ENCODE measurements around the gene SGTB. TPM values are rescaled to one million over a fixed set of nuclear protein-coding genes. Genes with fewer than 3 reads are reported as not detected.
A peak's percentile ranks its signal among the peaks of the same experiment; 100 is the strongest.

SGTB gene
- total RNA-seq = 10 to 100 TPM in 2 of 9 donors, 1 to 10 TPM in 7; 2.9 to 14.4 (median 7.1) TPM
- polyA plus RNA-seq = 1 to 10 TPM; 1.8 to 2.4 TPM
- long read RNA-seq, donor 1, full-length matches to known transcripts = 1 of 1 reads
- long read RNA-seq, donor 1, partial matches to known transcripts = 0 of 1 reads
- long read RNA-seq, donor 1, other reads (novel, unspliced or antisense) = 0 of 1 reads
- long read RNA-seq, donor 2, full-length matches to known transcripts = 6 of 7 reads
- long read RNA-seq, donor 2, partial matches to known transcripts = 0 of 7 reads
- long read RNA-seq, donor 2, other reads (novel, unspliced or antisense) = 1 of 7 reads
- long read RNA-seq, donor 3, full-length matches to known transcripts = 2 of 4 reads
- long read RNA-seq, donor 3, partial matches to known transcripts = 0 of 4 reads
- long read RNA-seq, donor 3, other reads (novel, unspliced or antisense) = 2 of 4 reads

- DNase-seq (peak; percentile 89 to 95 (median 90)), ATAC-seq (peak; percentile 87 to 99 (median 98))
- peak within 1 kb of the TSS; percentile 78 to 98 (median 94) for H3K4me3 ChIP-seq
- peaks cover 0 to 7% (median 0%) of the 10 kb centered on the region in 9 donors for H3K36me3 ChIP-seq
- H3K4me1 ChIP-seq = peaks cover 0 to 46% (median 10%) of the 10 kb centered on the region in 12 donors
- WGBS, 4 donors = 0 to 1% (median 0%) methylated on average over 39 to 92 of the region's 92 CpGs
- TF ChIP-seq, protein P1, sequence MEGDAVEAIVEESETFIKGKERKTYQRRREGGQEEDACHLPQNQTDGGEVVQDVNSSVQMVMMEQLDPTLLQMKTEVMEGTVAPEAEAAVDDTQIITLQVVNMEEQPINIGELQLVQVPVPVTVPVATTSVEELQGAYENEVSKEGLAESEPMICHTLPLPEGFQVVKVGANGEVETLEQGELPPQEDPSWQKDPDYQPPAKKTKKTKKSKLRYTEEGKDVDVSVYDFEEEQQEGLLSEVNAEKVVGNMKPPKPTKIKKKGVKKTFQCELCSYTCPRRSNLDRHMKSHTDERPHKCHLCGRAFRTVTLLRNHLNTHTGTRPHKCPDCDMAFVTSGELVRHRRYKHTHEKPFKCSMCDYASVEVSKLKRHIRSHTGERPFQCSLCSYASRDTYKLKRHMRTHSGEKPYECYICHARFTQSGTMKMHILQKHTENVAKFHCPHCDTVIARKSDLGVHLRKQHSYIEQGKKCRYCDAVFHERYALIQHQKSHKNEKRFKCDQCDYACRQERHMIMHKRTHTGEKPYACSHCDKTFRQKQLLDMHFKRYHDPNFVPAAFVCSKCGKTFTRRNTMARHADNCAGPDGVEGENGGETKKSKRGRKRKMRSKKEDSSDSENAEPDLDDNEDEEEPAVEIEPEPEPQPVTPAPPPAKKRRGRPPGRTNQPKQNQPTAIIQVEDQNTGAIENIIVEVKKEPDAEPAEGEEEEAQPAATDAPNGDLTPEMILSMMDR (IDR thresholded peaks at IDR 0.05) = no peak
- peak in 1 of 2 donors; percentile 35 for TF ChIP-seq POLR2A (IDR thresholded peaks at IDR 0.05)
- peak within 1 kb of the TSS in 11 of 12 donors; percentile 61 to 87 (median 79) for H3K27ac ChIP-seq
- H3K9me3 ChIP-seq = no peaks in the 10 kb centered on the region
- intact Hi-C loops (cut with DNase I) = loop anchor here in 2 of 10 donors (2.0 to 5.0 kb wide), 2 partner anchors 200 to 205 kb away; partner anchors contain the start of gene ERBIN (in 1 of the 2)
- no peaks in the 10 kb centered on the region for H3K27me3 ChIP-seq
Measured at GRCh38 chr5:65721720-65722574, at the start of gene SGTB, which contains the start of gene NLN. SGTB (minus strand) TSS chr5:65722109; CDS start chr5:65720807, 1,302 bp downstream. NLN (plus strand) TSS chr5:65722205; CDS start chr5:65722374, 169 bp downstream.

GRCh38 chr5:65771266-65771665 lies 49.4 kb upstream of the SGTB start:
- H3K36me3 ChIP-seq = no peaks in the 10 kb centered on the region
- H3K4me1 ChIP-seq = peaks cover 0 to 4% (median 0%) of the 10 kb centered on the region in 12 donors
- intact Hi-C loops (cut with DNase I) = no loop called here
- H3K27ac ChIP-seq = no peak overlapping the region
- H3K9me3 ChIP-seq = no peaks in the 10 kb centered on the region
- WGBS, 4 donors = 89 to 98% (median 95%) methylated on average over 2 of the region's 2 CpGs
- DNase-seq (no peak), ATAC-seq (no peak)
- no peak overlapping the region for H3K4me3 ChIP-seq
- no peak for TF ChIP-seq POLR2A (IDR thresholded peaks at IDR 0.05)
- TF ChIP-seq, protein P1 (IDR thresholded peaks at IDR 0.05) = no peak
- no peaks in the 10 kb centered on the region for H3K27me3 ChIP-seq

GRCh38 chr5:65769539-65769938 lies 47.6 kb upstream of the SGTB start:
- no peak for ATAC-seq
- H3K27ac ChIP-seq = no peak overlapping the region

More at GRCh38 chr5:65769539-65769938, 47.6 kb upstream of the SGTB start:
- WGBS, 4 donors = 0 to 53% (median 25%) methylated on average over 1 of the region's 1 CpG
- no peaks in the 10 kb centered on the region for H3K9me3 ChIP-seq
- TF ChIP-seq, protein P1 (IDR thresholded peaks at IDR 0.05) = no peak
- TF ChIP-seq POLR2A (IDR thresholded peaks at IDR 0.05) = no peak
- DNase-seq = no peak
- intact Hi-C loops (cut with DNase I) = loop anchor here in 6 of 10 donors (10.0 kb wide), 6 partner anchors 155 to 535 kb away; partner anchors contain the start of genes ERBIN (in 1 of the 6) and SREK1 (in 1 of the 6)
- no peaks in the 10 kb centered on the region for H3K36me3 ChIP-seq
- no peak overlapping the region for H3K4me3 ChIP-seq
- no peaks in the 10 kb centered on the region for H3K27me3 ChIP-seq
- H3K4me1 ChIP-seq = peaks cover 0 to 4% (median 0%) of the 10 kb centered on the region in 12 donors
